NCI-H128 (cell line): ENCODE measurements around the gene SLC8A1.

Source experiments
- DNase-seq: peaks from one replicate; lab custom pipeline; 2025; ENCODE audit not compliant: unreplicated experiment; lab: John Stamatoyannopoulos, UW

Gene SLC8A1

GRCh38 chr2:40317046-40317445, 134.8 kb downstream of the SLC8A1 start:
- no peak for DNase-seq

- no peak for DNase-seq
These were observed 135.3 kb downstream of the SLC8A1 start for GRCh38 chr2:40316620-40317019.

- no peak for DNase-seq
These were observed 136.2 kb downstream of the SLC8A1 start for GRCh38 chr2:40315683-40316082.

- no peak for DNase-seq
These were observed 140.9 kb downstream of the SLC8A1 start for GRCh38 chr2:40311026-40311425.

- DNase-seq, result no peak
These were observed 141.6 kb downstream of the SLC8A1 start for GRCh38 chr2:40310303-40310702.

GRCh38 chr2:40304340-40304739, 147.6 kb downstream of the SLC8A1 start:
- DNase-seq, result no peak

GRCh38 chr2:40303746-40304145, 148.1 kb downstream of the SLC8A1 start:
- DNase-seq, result no peak

- DNase-seq, result no peak
These were observed 149.1 kb downstream of the SLC8A1 start for GRCh38 chr2:40302751-40303325.

- DNase-seq, result no peak
These were observed 151.5 kb downstream of the SLC8A1 start for GRCh38 chr2:40300391-40300790.

GRCh38 chr2:40299781-40300180, 152.1 kb downstream of the SLC8A1 start:
- DNase-seq, result no peak

- DNase-seq, result no peak
These were observed 152.7 kb downstream of the SLC8A1 start for GRCh38 chr2:40299173-40299572.

- DNase-seq, result no peak
These were observed 153.9 kb downstream of the SLC8A1 start for GRCh38 chr2:40298026-40298425.

- no peak for DNase-seq
These were observed 159.6 kb downstream of the SLC8A1 start for GRCh38 chr2:40292291-40292690.

GRCh38 chr2:40289771-40290404, 162.0 kb downstream of the SLC8A1 start:
- no peak for DNase-seq

GRCh38 chr2:40287773-40288172, 164.1 kb downstream of the SLC8A1 start:
- DNase-seq, result no peak

GRCh38 chr2:40287195-40287594, 164.7 kb downstream of the SLC8A1 start:
- DNase-seq, result no peak

- no peak for DNase-seq
These were observed 165.2 kb downstream of the SLC8A1 start for GRCh38 chr2:40286721-40287120.

- DNase-seq, result no peak
These were observed 166.5 kb downstream of the SLC8A1 start for GRCh38 chr2:40285391-40285790.

- DNase-seq, result no peak
These were observed 167.1 kb downstream of the SLC8A1 start for GRCh38 chr2:40284797-40285196.

GRCh38 chr2:40283111-40283909, 168.6 kb downstream of the SLC8A1 start:
- no peak for DNase-seq

- DNase-seq, result no peak
These were observed 169.5 kb downstream of the SLC8A1 start for GRCh38 chr2:40282428-40282827.
